ENCODE data around the gene CCDC178.
"Not testable (repeated sequence)": the region's sequence is repeated elsewhere in the genome, so short reads cannot be mapped to it uniquely, and the experiment has no call there.

The CCDC178 gene

DNA sequence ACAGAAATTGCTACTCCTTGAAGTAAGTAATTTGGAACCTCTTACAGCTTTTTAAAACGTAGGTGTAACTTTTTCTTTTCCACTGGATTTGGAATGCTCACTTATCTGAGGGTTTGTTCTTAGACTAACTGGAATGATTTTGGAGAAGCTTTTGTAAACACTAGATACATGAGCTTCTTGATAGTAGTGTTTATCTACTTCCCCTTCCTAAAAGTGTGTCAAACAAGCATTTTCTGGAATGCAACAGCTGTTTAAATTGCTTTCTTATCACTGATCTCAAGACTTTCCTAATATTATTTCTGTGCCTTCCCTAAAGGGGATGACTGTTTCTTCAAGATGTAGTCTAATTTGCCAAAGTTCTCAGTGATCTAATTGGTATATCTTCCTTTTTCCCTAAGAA, 282.6 kb downstream of the CCDC178 start:
- no peak for DNase-seq (ENCODE audit: low read depth, low spot score)
- Histone ChIP-seq H3K27me3 (ENCODE audit: insufficient read depth, insufficient read length) (no peaks in the 10 kb centered on the region), H3K9ac (ENCODE audit: insufficient read length, low read depth) (no peak overlapping the region), H3K36me3 (ENCODE audit: insufficient read depth, insufficient read length, low read length) (no peaks in the 10 kb centered on the region), H3K4me1 (ENCODE audit: insufficient read depth, insufficient read length) (no peaks in the 10 kb centered on the region), H3K9me3 (ENCODE audit: insufficient read depth, low read length) (no peaks in the 10 kb centered on the region), H3K4me3 (ENCODE audit: insufficient read length, low read depth) (no peak overlapping the region)
- no peak for TF ChIP-seq YY1 (IDR thresholded peaks at IDR 0.05; ENCODE audit: insufficient read depth, insufficient read length)
- no peak for TF ChIP-seq SUZ12 (IDR thresholded peaks at IDR 0.05; ENCODE audit: extremely low read depth, insufficient read depth, insufficient read length)
- TF ChIP-seq ZNF274 (IDR thresholded peaks at IDR 0.05; ENCODE audit: low read depth, low read length), result no peak

DNA sequence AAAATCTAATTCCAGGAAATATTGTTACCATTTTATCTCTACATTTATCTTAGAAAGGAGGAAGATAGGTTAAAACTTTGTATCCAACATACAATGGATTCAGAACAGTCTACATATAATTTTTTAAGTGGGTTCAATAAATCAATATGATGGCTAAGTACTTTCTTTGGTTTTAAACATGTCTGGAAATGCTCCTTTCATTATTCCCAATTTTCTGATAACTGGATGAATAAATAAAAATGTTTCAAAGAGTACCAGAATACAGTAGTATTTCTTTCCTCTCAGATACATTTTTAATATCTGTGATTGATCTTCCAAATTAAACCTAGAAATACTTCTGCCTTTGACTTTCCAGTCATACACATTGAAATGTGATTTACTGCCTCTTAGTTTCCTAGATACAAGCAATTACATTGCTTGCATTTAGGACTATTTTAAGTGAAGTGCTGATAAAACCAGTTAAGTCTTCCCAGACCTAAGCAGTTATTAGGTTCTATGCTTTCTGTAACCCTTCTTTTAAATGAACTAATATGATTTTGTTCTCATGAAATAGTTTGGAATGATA, 283.5 kb downstream of the CCDC178 start:
- no peaks in the 10 kb centered on the region for H3K36me3 ChIP-seq (ENCODE audit: insufficient read depth, insufficient read length, low read length)
- H3K27me3 ChIP-seq (ENCODE audit: insufficient read depth, insufficient read length), result no peaks in the 10 kb centered on the region
- no peak overlapping the region for H3K9ac ChIP-seq (ENCODE audit: insufficient read length, low read depth)
- no peak overlapping the region for H3K4me3 ChIP-seq (ENCODE audit: insufficient read length, low read depth)
- H3K9me3 ChIP-seq (ENCODE audit: insufficient read depth, low read length), result no peaks in the 10 kb centered on the region
- no peaks in the 10 kb centered on the region for H3K4me1 ChIP-seq (ENCODE audit: insufficient read depth, insufficient read length)
- TF ChIP-seq SUZ12 (IDR thresholded peaks at IDR 0.05; ENCODE audit: extremely low read depth, insufficient read depth, insufficient read length), result no peak
- TF ChIP-seq YY1 (IDR thresholded peaks at IDR 0.05; ENCODE audit: insufficient read depth, insufficient read length), result no peak
- no peak for TF ChIP-seq ZNF274 (IDR thresholded peaks at IDR 0.05; ENCODE audit: low read depth, low read length)
- no peak for DNase-seq (ENCODE audit: low read depth, low spot score)

DNA sequence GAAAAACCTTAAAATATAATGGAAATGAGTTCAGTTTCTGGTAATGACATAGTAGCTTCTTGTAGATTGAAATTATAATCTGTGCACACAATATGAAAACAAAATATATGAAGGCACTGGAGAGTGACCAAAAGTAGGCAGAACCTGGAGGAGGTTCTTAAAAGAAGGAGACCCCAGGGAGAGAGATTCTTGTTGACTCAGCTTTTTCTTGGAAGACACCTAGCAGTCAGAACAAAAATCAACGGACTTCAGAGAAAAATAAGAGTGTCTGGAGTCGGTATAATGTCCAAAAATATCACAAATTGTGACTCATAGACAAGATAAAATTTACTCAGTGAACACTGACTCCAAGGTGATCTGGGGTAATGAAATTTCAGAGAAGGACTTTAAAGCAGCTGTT, 286.5 kb downstream of the CCDC178 start:
- Histone ChIP-seq H3K4me3 (ENCODE audit: insufficient read length, low read depth) (no peak overlapping the region), H3K36me3 (ENCODE audit: insufficient read depth, insufficient read length, low read length) (no peaks in the 10 kb centered on the region), H3K9ac (ENCODE audit: insufficient read length, low read depth) (no peak overlapping the region), H3K9me3 (ENCODE audit: insufficient read depth, low read length) (no peaks in the 10 kb centered on the region), H3K4me1 (ENCODE audit: insufficient read depth, insufficient read length) (no peaks in the 10 kb centered on the region), H3K27me3 (ENCODE audit: insufficient read depth, insufficient read length) (no peaks in the 10 kb centered on the region)
- TF ChIP-seq SUZ12 (IDR thresholded peaks at IDR 0.05; ENCODE audit: extremely low read depth, insufficient read depth, insufficient read length) (no peak), ZNF274 (IDR thresholded peaks at IDR 0.05; ENCODE audit: low read depth, low read length) (no peak), YY1 (IDR thresholded peaks at IDR 0.05; ENCODE audit: insufficient read depth, insufficient read length) (no peak)
- no peak for DNase-seq (ENCODE audit: low read depth, low spot score)

DNA sequence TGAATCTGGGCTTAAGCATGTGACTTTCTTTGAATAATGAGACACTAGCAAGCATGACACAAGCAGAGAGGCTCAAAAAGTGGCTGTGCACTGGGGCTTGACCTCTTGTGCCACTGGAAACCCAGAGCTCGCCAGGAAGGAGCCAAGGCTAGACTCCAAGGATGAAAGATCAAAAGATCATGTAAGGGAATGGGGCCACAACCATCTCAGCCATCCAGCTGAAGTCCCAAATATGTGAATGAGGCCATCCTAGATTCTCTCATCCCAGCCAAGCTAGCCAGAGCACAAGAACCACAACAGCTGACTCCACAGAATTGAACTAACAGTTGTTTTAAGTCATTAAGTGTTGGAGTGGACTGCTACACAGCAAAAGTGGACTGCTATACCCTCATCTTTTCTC, 288.1 kb downstream of the CCDC178 start:
- H3K27me3 ChIP-seq (ENCODE audit: insufficient read depth, insufficient read length), result no peaks in the 10 kb centered on the region
- no peaks in the 10 kb centered on the region for H3K9me3 ChIP-seq (ENCODE audit: insufficient read depth, low read length)
- H3K36me3 ChIP-seq (ENCODE audit: insufficient read depth, insufficient read length, low read length), result no peaks in the 10 kb centered on the region
- H3K4me3 ChIP-seq (ENCODE audit: insufficient read length, low read depth), result no peak overlapping the region
- no peak for TF ChIP-seq ZNF274 (IDR thresholded peaks at IDR 0.05; ENCODE audit: low read depth, low read length)
- TF ChIP-seq YY1 (IDR thresholded peaks at IDR 0.05; ENCODE audit: insufficient read depth, insufficient read length), result no peak
- no peak for TF ChIP-seq SUZ12 (IDR thresholded peaks at IDR 0.05; ENCODE audit: extremely low read depth, insufficient read depth, insufficient read length)
- no peak overlapping the region for H3K9ac ChIP-seq (ENCODE audit: insufficient read length, low read depth)
- H3K4me1 ChIP-seq (ENCODE audit: insufficient read depth, insufficient read length), result no peaks in the 10 kb centered on the region
- no peak for DNase-seq (ENCODE audit: low read depth, low spot score)

DNA sequence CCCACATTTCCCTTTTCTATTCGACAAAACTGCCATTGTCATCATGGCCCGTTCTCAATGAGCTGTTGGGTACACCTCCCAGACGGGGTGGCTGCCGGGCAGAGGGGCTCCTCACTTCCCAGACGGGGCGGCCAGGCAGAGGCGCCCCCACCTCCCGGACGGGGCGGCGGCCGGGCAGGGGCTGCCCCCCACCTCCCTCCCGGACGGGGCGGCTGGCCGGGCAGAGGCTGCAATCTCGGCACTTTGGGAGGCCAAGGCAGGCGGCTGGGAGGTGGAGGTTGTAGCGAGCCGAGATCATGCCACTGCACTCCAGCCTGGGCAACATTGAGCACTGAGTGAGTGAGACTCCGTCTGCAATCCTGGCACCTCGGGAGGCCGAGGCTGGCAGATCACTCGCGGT, 292.7 kb downstream of the CCDC178 start:
- H3K27me3 ChIP-seq (ENCODE audit: insufficient read depth, insufficient read length); H3K4me1 ChIP-seq (ENCODE audit: insufficient read depth, insufficient read length); DNase-seq (ENCODE audit: low read depth, low spot score); H3K9ac ChIP-seq (ENCODE audit: insufficient read length, low read depth); H3K36me3 ChIP-seq (ENCODE audit: insufficient read depth, insufficient read length, low read length); H3K9me3 ChIP-seq (ENCODE audit: insufficient read depth, low read length); H3K4me3 ChIP-seq (ENCODE audit: insufficient read length, low read depth): not testable (repeated sequence)

DNA sequence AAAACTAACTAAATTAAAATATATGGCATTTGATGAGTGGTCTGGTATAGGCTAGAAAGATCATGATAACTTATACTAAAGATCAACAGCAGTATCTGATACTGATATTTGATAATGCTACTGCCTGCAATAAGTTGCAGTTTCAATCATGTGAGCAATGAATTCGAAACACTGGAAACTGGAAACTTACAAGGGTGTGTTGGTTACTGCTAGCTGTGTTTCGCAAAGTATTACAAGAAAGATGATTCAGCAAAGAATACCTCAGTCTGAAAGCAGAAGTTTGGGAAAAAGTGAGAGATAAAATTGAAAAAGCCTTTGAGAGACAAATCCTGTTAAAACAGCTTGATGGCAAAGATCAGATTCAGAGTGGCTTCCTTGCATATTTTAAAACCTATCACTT, 294.5 kb downstream of the CCDC178 start:
- no peak for DNase-seq (ENCODE audit: low read depth, low spot score)
- no peak overlapping the region for H3K4me3 ChIP-seq (ENCODE audit: insufficient read length, low read depth)
- H3K36me3 ChIP-seq (ENCODE audit: insufficient read depth, insufficient read length, low read length), result no peaks in the 10 kb centered on the region
- TF ChIP-seq YY1 (IDR thresholded peaks at IDR 0.05; ENCODE audit: insufficient read depth, insufficient read length), result no peak
- H3K27me3 ChIP-seq (ENCODE audit: insufficient read depth, insufficient read length), result no peaks in the 10 kb centered on the region
- H3K4me1 ChIP-seq (ENCODE audit: insufficient read depth, insufficient read length), result no peaks in the 10 kb centered on the region
- 0 out of 2 replicates have a peak, but pooled peaks cover 3% of the 10 kb centered on the region for H3K9me3 ChIP-seq (ENCODE audit: insufficient read depth, low read length)
- H3K9ac ChIP-seq (ENCODE audit: insufficient read length, low read depth), result no peak overlapping the region

DNA sequence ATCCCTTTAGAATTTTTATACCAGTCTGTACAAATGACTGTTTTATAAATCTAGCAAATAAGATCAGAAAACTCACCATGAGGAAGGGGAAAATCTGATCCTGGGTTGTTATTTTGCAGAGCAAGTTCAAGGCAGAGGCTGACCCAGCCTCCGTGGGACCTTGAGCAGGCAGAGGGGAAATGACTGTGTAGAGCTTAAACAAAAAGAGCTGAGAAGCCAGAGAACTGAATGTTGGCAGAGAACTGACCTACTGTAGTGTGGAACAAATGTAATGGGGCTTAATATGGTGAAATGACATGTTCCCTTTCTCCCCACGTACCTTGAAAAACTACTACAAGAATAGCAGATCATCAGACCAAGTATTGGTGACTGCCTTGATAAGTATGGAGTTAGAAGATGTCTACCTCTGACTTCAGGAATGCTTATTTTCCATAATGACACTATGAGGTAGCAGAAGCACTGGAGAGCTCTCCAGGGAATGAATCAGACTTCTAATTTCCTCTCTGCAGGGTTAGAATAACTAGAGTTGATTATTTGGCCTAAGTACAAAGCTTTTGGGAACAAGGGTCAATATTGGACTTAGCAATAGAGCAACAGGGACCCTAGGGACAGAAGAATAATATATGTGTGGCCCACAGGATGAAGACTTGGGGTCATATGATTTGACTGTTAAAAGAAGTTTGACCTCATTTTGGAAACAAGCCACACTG, 304.4 kb downstream of the CCDC178 start:
- TF ChIP-seq YY1 (IDR thresholded peaks at IDR 0.05; ENCODE audit: insufficient read depth, insufficient read length) (no peak), SUZ12 (IDR thresholded peaks at IDR 0.05; ENCODE audit: extremely low read depth, insufficient read depth, insufficient read length) (no peak), ZNF274 (IDR thresholded peaks at IDR 0.05; ENCODE audit: low read depth, low read length) (no peak)
- Histone ChIP-seq H3K4me1 (ENCODE audit: insufficient read depth, insufficient read length) (no peaks in the 10 kb centered on the region), H3K27me3 (ENCODE audit: insufficient read depth, insufficient read length) (no peaks in the 10 kb centered on the region), H3K36me3 (ENCODE audit: insufficient read depth, insufficient read length, low read length) (no peaks in the 10 kb centered on the region), H3K4me3 (ENCODE audit: insufficient read length, low read depth) (no peak overlapping the region), H3K9ac (ENCODE audit: insufficient read length, low read depth) (no peak overlapping the region), H3K9me3 (ENCODE audit: insufficient read depth, low read length) (0 out of 2 replicates have a peak, but pooled peaks cover under 1% of the 10 kb centered on the region)
- DNase-seq (ENCODE audit: low read depth, low spot score), result no peak
